Stimulated activated naive CD8-positive, alpha-beta T cell treated with anti-CD3 and anti-CD28 coated beads, Interleukin-15, Interleukin-2, amounts not matched to agents 100 ng/mL and 50 ng/mL, for 24 hours (primary cell): ENCODE measurements around the gene USP12.
A peak's percentile ranks its signal among the peaks of the same experiment; 100 is the strongest.
"Not testable (repeated sequence)": the region's sequence is repeated elsewhere in the genome, so short reads cannot be mapped to it uniquely, and the experiment has no call there.

Experiments used
- H3K27ac Mint-ChIP-seq: one replicate; pipeline ENCODE4 v1.8.0; 2021; ENCODE audit warnings: mild to moderate bottlenecking, mixed read lengths
- H3K27me3 Mint-ChIP-seq: one replicate; pipeline ENCODE4 v1.8.0; 2021; ENCODE audit warnings: mixed read lengths
- H3K36me3 Mint-ChIP-seq: one replicate; pipeline ENCODE4 v1.8.0; 2021; ENCODE audit warnings: low read depth, mixed read lengths
- H3K4me1 Mint-ChIP-seq: one replicate; pipeline ENCODE4 v1.8.0; 2021; ENCODE audit warnings: low read depth, mixed read lengths
- H3K4me3 Mint-ChIP-seq: one replicate; pipeline ENCODE4 v1.8.0; 2021; ENCODE audit warnings: mild to moderate bottlenecking, mixed read lengths
- H3K9me3 Mint-ChIP-seq: one replicate; pipeline ENCODE4 v1.8.0; 2021; ENCODE audit warnings: mixed read lengths

The USP12 gene

GRCh38 chr13:27194209-27194608, 22.6 kb upstream of the USP12 start:
- H3K27ac Mint-ChIP-seq: no peak overlapping the region
- H3K9me3 Mint-ChIP-seq: peaks cover 6% of the 10 kb centered on the region
- peaks cover 18% of the 10 kb centered on the region for H3K4me1 Mint-ChIP-seq
- no peak overlapping the region for H3K4me3 Mint-ChIP-seq
- no peaks in the 10 kb centered on the region for H3K36me3 Mint-ChIP-seq
- peaks cover 18% of the 10 kb centered on the region for H3K27me3 Mint-ChIP-seq

- H3K36me3 Mint-ChIP-seq: no peaks in the 10 kb centered on the region
- no peak overlapping the region for H3K4me3 Mint-ChIP-seq
- H3K9me3 Mint-ChIP-seq: peaks cover 6% of the 10 kb centered on the region
- peaks cover 18% of the 10 kb centered on the region for H3K27me3 Mint-ChIP-seq
- H3K4me1 Mint-ChIP-seq: peaks cover 18% of the 10 kb centered on the region
- no peak overlapping the region for H3K27ac Mint-ChIP-seq
These were observed 21.9 kb upstream of the USP12 start for GRCh38 chr13:27193496-27193895.

GRCh38 chr13:27192973-27193372, 21.4 kb upstream of the USP12 start:
- Mint-ChIP-seq H3K9me3 (peaks cover 4% of the 10 kb centered on the region), H3K27ac (no peak overlapping the region), H3K4me1 (peaks cover 18% of the 10 kb centered on the region), H3K4me3 (no peak overlapping the region), H3K36me3 (no peaks in the 10 kb centered on the region), H3K27me3 (peaks cover 15% of the 10 kb centered on the region)

- not testable (repeated sequence) for H3K27ac Mint-ChIP-seq, H3K27me3 Mint-ChIP-seq, H3K36me3 Mint-ChIP-seq, H3K9me3 Mint-ChIP-seq, H3K4me3 Mint-ChIP-seq
- peaks cover 18% of the 10 kb centered on the region for H3K4me1 Mint-ChIP-seq
These were observed 20.8 kb upstream of the USP12 start for GRCh38 chr13:27192367-27192766.

GRCh38 chr13:27189192-27189591, 17.6 kb upstream of the USP12 start:
- Mint-ChIP-seq H3K4me3 (no peak overlapping the region), H3K27me3 (peaks cover 6% of the 10 kb centered on the region), H3K9me3 (no peaks in the 10 kb centered on the region), H3K36me3 (no peaks in the 10 kb centered on the region), H3K4me1 (peaks cover 10% of the 10 kb centered on the region), H3K27ac (no peak overlapping the region)

- H3K4me3 Mint-ChIP-seq: no peak overlapping the region
- no peaks in the 10 kb centered on the region for H3K36me3 Mint-ChIP-seq
- H3K27me3 Mint-ChIP-seq: no peaks in the 10 kb centered on the region
- no peaks in the 10 kb centered on the region for H3K9me3 Mint-ChIP-seq
- no peak overlapping the region for H3K27ac Mint-ChIP-seq
- peaks cover 10% of the 10 kb centered on the region for H3K4me1 Mint-ChIP-seq
These were observed 16.6 kb upstream of the USP12 start for GRCh38 chr13:27188239-27188638.

GRCh38 chr13:27186295-27186694, 14.7 kb upstream of the USP12 start:
- no peaks in the 10 kb centered on the region for H3K9me3 Mint-ChIP-seq
- no peaks in the 10 kb centered on the region for H3K4me1 Mint-ChIP-seq
- H3K36me3 Mint-ChIP-seq: no peaks in the 10 kb centered on the region
- H3K27ac Mint-ChIP-seq: no peak overlapping the region
- no peak overlapping the region for H3K4me3 Mint-ChIP-seq
- no peaks in the 10 kb centered on the region for H3K27me3 Mint-ChIP-seq

- H3K4me1 Mint-ChIP-seq: no peaks in the 10 kb centered on the region
- H3K27ac Mint-ChIP-seq: no peak overlapping the region
- H3K9me3 Mint-ChIP-seq: no peaks in the 10 kb centered on the region
- H3K4me3 Mint-ChIP-seq: no peak overlapping the region
- H3K36me3 Mint-ChIP-seq: no peaks in the 10 kb centered on the region
- H3K27me3 Mint-ChIP-seq: peaks cover 3% of the 10 kb centered on the region
These were observed 12.0 kb upstream of the USP12 start for GRCh38 chr13:27183561-27184147.

- H3K27me3 Mint-ChIP-seq: peaks cover 3% of the 10 kb centered on the region
- H3K9me3 Mint-ChIP-seq: no peaks in the 10 kb centered on the region
- no peaks in the 10 kb centered on the region for H3K36me3 Mint-ChIP-seq
- H3K27ac Mint-ChIP-seq: no peak overlapping the region
- no peaks in the 10 kb centered on the region for H3K4me1 Mint-ChIP-seq
- no peak overlapping the region for H3K4me3 Mint-ChIP-seq
These were observed 11.4 kb upstream of the USP12 start for GRCh38 chr13:27182844-27183497.

GRCh38 chr13:27182054-27182453, 10.4 kb upstream of the USP12 start:
- no peak overlapping the region for H3K4me3 Mint-ChIP-seq
- peaks cover 1% of the 10 kb centered on the region for H3K4me1 Mint-ChIP-seq
- H3K27me3 Mint-ChIP-seq: peaks cover 3% of the 10 kb centered on the region
- no peaks in the 10 kb centered on the region for H3K9me3 Mint-ChIP-seq
- H3K27ac Mint-ChIP-seq: no peak overlapping the region
- no peaks in the 10 kb centered on the region for H3K36me3 Mint-ChIP-seq

GRCh38 chr13:27177852-27178251, 6.2 kb upstream of the USP12 start:
- H3K27me3 Mint-ChIP-seq: peaks cover 3% of the 10 kb centered on the region
- H3K9me3 Mint-ChIP-seq: no peaks in the 10 kb centered on the region
- no peaks in the 10 kb centered on the region for H3K36me3 Mint-ChIP-seq
- peak overlapping the region; percentile 26 for H3K27ac Mint-ChIP-seq
- no peak overlapping the region for H3K4me3 Mint-ChIP-seq
- H3K4me1 Mint-ChIP-seq: peaks cover 26% of the 10 kb centered on the region

- Mint-ChIP-seq H3K27me3 (peaks cover 3% of the 10 kb centered on the region), H3K4me3 (no peak overlapping the region), H3K9me3 (no peaks in the 10 kb centered on the region), H3K27ac (peak overlapping the region; percentile 69), H3K4me1 (peaks cover 33% of the 10 kb centered on the region), H3K36me3 (no peaks in the 10 kb centered on the region)
These were observed 5.1 kb upstream of the USP12 start for GRCh38 chr13:27176470-27177410.

- Mint-ChIP-seq H3K4me1 (peaks cover 42% of the 10 kb centered on the region), H3K27ac (peak overlapping the region; percentile 29), H3K4me3 (no peak overlapping the region), H3K36me3 (peaks cover 4% of the 10 kb centered on the region), H3K27me3 (peaks cover 3% of the 10 kb centered on the region), H3K9me3 (no peaks in the 10 kb centered on the region)
These were observed 3.3 kb upstream of the USP12 start for GRCh38 chr13:27174766-27175455.

- Mint-ChIP-seq H3K9me3 (no peaks in the 10 kb centered on the region), H3K4me1 (peaks cover 66% of the 10 kb centered on the region), H3K36me3 (peaks cover 4% of the 10 kb centered on the region), H3K27me3 (no peaks in the 10 kb centered on the region), H3K4me3 (peak overlapping the region; percentile 89), H3K27ac (peak overlapping the region; percentile 95)
These were observed 858 bp upstream of the USP12 start for GRCh38 chr13:27172495-27172842.
